Mammary epithelial cell (primary cell): ENCODE data around the gene FAM83C.

ENCODE experiments used
- CTCF ChIP-seq, 2 donors: IDR thresholded peaks in 1 of 2; conservative IDR thresholded peaks in 1 of 2; 2 replicates each; pipeline ENCODE4 v1.5.1; 2011 to 2012; ENCODE audit warnings: inconsistent platforms in 2 of 2, low read length in 2 of 2, mild to moderate bottlenecking in 2 of 2, control low read depth in 1 of 2, low read depth in 1 of 2; ENCODE audit not compliant: insufficient read depth in 1 of 2; ENCODE audit errors: extremely low read depth in 1 of 2
- EZH2 ChIP-seq: IDR thresholded peaks from 2 replicates; pipeline ENCODE4 v1.6.1; 2012; ENCODE audit warnings: low read length, inconsistent platforms, borderline replicate concordance

GRCh38 chr20:35243317-35243716 is 48.9 kb downstream of the FAM83C start:
- TF ChIP-seq CTCF (conservative IDR thresholded peaks at IDR 0.05 in 1 of 2, IDR thresholded peaks at IDR 0.05 in 1 of 2; ENCODE audit: extremely low read depth in 1 of 2, insufficient read depth in 1 of 2, low read depth in 1 of 2, low read length in 2 of 2): no peak
- no peak for TF ChIP-seq EZH2
